Glutamatergic neuron (in vitro differentiated cells): Measurements from ENCODE around the gene L1CAM. TPM values are rescaled to one million over a fixed set of nuclear protein-coding genes. Genes with fewer than 3 reads are reported as not detected.
A peak's percentile ranks its signal among the peaks of the same experiment; 100 is the strongest.

ENCODE experiments used
- DNase-seq: peaks from one replicate; pipeline ENCODE4 v3.0.0; 2022
- H3K27ac Mint-ChIP-seq: one replicate; pipeline ENCODE4 v1.8.0; 2020; ENCODE audit warnings: mild to moderate bottlenecking, mixed read lengths, inconsistent platforms; ENCODE audit not compliant: unreplicated experiment
- H3K27me3 Mint-ChIP-seq: one replicate; pipeline ENCODE4 v1.8.0; 2020; ENCODE audit warnings: mild to moderate bottlenecking, moderate library complexity, mixed read lengths, inconsistent platforms; ENCODE audit not compliant: unreplicated experiment
- H3K36me3 Mint-ChIP-seq: one replicate; pipeline ENCODE4 v1.8.0; 2020; ENCODE audit warnings: mild to moderate bottlenecking, mixed read lengths, inconsistent platforms; ENCODE audit not compliant: unreplicated experiment
- H3K4me1 Mint-ChIP-seq: one replicate; pipeline ENCODE4 v1.8.0; 2020; ENCODE audit warnings: mild to moderate bottlenecking, low read depth, mixed read lengths, inconsistent platforms; ENCODE audit not compliant: unreplicated experiment
- H3K4me3 Mint-ChIP-seq: one replicate; pipeline ENCODE4 v1.8.0; 2020; ENCODE audit warnings: mild to moderate bottlenecking, mixed read lengths, inconsistent platforms; ENCODE audit not compliant: unreplicated experiment
- H3K9me3 Mint-ChIP-seq: one replicate; pipeline ENCODE4 v1.8.0; 2020; ENCODE audit warnings: mild to moderate bottlenecking, moderate library complexity, mixed read lengths, inconsistent platforms; ENCODE audit not compliant: unreplicated experiment
- total RNA-seq: library from RNA; stranded (reverse); fragmentation: NEBNext Ultra II Directional; extraction: Animal tissue kit (Norgen Biotek cat#: 25700); gene quantifications from one replicate; pipeline ENCODE4 v1.2.1, GENCODE V29; 2021; ENCODE audit not compliant: unreplicated experiment
- TF ChIP-seq, protein P1 (sequence below): fragments of 200-600 bp; sonication (generic); IDR thresholded peaks from one replicate; pipeline ENCODE4 v1.5.0; 2021; ENCODE audit not compliant: partially characterized antibody, unreplicated experiment

L1CAM gene
- total RNA-seq, 1 donor from 2014 or later, result 925 TPM

DNA sequence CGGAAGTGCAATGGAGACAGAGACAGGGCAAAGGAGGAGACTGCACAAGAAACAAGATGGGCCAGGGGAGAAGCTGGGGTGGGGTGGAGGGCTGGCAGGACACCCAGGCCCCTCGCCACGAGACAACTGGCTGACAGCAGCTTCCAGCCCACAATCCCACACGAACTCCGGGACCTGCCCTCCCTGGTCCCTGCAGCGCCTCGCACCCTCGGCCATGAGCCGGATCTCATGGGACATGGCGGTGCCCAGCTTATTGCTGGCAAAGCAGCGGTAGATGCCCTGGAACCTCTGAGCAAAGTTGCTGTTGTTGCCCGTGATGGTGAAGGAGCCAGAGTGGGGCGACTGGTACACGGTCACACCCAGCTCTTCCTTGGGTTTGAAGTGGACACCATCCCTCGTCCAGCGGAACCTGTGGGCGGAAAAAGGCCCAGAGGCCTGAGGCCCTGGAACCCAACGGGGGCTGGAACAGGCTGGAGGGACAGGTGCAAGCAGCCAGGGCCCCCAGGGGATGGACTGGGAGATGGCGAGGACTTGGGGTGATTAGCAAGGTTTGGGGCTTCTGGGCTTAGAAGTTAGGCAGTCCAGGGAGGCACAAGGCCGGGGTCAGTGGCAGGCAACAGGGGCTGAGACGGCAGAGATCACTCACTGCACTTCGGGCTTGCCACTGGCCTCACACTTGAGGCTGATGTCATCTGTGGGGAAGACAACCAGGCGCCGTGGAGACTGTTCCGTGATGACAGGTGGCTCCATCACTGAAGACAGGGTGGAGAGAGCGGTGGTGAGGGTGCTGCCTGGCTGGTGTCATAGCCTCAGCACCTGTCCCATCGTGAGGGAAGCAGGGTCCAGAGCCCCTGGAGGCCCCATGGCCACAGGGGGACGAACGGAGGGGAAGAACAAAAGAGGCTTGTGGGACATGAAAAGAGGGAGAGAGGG, 13.8 kb downstream of the L1CAM start:
- peak overlapping the region; percentile 82 for H3K4me3 Mint-ChIP-seq
- H3K9me3 Mint-ChIP-seq, result peaks cover 9% of the 10 kb centered on the region
- DNase-seq, result no peak
- TF ChIP-seq, protein P1, sequence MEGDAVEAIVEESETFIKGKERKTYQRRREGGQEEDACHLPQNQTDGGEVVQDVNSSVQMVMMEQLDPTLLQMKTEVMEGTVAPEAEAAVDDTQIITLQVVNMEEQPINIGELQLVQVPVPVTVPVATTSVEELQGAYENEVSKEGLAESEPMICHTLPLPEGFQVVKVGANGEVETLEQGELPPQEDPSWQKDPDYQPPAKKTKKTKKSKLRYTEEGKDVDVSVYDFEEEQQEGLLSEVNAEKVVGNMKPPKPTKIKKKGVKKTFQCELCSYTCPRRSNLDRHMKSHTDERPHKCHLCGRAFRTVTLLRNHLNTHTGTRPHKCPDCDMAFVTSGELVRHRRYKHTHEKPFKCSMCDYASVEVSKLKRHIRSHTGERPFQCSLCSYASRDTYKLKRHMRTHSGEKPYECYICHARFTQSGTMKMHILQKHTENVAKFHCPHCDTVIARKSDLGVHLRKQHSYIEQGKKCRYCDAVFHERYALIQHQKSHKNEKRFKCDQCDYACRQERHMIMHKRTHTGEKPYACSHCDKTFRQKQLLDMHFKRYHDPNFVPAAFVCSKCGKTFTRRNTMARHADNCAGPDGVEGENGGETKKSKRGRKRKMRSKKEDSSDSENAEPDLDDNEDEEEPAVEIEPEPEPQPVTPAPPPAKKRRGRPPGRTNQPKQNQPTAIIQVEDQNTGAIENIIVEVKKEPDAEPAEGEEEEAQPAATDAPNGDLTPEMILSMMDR, result no peak
- peaks cover 20% of the 10 kb centered on the region for H3K4me1 Mint-ChIP-seq
- H3K27me3 Mint-ChIP-seq, result peaks cover 23% of the 10 kb centered on the region
- peaks cover 4% of the 10 kb centered on the region for H3K36me3 Mint-ChIP-seq
- H3K27ac Mint-ChIP-seq, result peak overlapping the region; percentile 84

DNA sequence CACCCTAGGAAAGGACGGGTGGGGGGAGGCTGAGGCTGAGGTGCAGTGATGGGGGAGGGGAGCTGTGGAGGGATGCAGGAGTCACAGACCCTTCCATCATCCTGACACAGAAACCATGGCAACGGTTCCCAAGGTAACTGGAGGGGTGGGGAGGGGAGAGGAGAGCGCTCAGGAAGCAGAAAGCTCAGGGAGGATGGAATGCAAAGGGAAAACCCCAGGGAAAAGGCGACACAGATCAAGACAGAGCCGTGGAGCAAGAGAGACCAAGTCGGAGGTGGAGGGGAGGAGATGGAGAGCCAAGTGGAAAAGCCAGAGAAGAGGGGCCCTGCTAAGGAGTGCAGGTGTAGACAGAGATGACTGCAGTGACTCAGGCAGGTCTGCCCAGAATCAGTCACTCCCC, 14.5 kb downstream of the L1CAM start:
- H3K27ac Mint-ChIP-seq, result peak overlapping the region; percentile 64
- TF ChIP-seq, protein P1, result no peak
- peaks cover 22% of the 10 kb centered on the region for H3K27me3 Mint-ChIP-seq
- H3K4me3 Mint-ChIP-seq, result peak overlapping the region; percentile 79
- peak; percentile 67 for DNase-seq
- H3K9me3 Mint-ChIP-seq, result peaks cover 9% of the 10 kb centered on the region
- peaks cover 20% of the 10 kb centered on the region for H3K4me1 Mint-ChIP-seq
- peaks cover 4% of the 10 kb centered on the region for H3K36me3 Mint-ChIP-seq

DNA sequence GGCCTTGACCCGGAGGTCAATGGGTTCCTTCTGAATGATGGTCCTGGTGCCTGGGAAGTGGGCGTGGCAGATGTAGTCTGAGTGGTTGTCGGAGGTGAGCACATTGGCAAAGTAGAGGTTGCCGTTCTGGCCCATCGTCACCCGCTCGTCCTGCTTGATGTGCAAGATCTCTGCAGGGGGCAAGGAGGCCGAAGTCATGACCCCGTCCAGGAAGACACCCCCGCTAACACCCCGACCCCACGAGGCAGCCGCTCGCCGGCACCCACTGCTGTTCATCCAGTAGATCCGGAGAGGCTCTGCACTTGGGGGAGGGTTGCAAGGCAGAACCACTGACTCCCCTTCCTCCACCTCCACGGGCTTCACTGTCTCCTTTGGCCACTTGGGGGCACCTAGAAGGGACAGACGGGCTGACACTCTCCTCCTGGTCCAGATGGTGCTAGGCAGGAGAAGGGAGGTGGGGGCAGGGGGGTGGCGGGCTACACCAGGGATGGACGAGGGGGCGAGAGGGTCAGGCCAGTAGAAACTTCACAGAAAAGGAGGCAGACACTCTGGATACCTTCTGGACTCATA, 15.1 kb downstream of the L1CAM start:
- Mint-ChIP-seq H3K36me3 (peaks cover 4% of the 10 kb centered on the region), H3K4me3 (peak overlapping the region; percentile 79), H3K27me3 (peaks cover 20% of the 10 kb centered on the region), H3K4me1 (peaks cover 16% of the 10 kb centered on the region), H3K27ac (peak overlapping the region; percentile 64), H3K9me3 (peaks cover 10% of the 10 kb centered on the region)
- DNase-seq, result no peak
- TF ChIP-seq, protein P1, result no peak

DNA sequence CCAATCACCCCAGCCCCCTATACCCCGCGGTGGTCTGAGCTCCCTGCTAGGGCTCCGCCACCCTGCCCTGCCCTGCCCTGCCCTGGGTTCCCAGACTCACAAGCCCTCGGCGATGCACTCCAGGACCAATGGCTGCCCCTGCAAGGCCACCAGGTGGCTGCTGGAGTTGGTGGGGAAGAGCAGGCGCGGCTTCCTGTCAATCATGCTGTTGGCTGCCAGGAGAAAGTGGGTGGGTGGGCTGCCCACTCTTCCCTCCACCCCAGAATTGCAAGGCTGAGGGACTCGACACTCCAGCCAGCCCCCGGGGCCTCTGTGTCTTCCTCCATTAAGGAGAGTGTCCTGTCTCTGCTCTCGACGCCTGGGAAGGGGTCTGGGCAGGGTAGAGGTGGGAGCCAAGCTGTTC, 15.7 kb downstream of the L1CAM start:
- DNase-seq, result no peak
- H3K9me3 Mint-ChIP-seq, result peaks cover 14% of the 10 kb centered on the region
- no peak overlapping the region for H3K4me3 Mint-ChIP-seq
- no peak overlapping the region for H3K27ac Mint-ChIP-seq
- peaks cover 20% of the 10 kb centered on the region for H3K27me3 Mint-ChIP-seq
- TF ChIP-seq, protein P1, result no peak
- H3K36me3 Mint-ChIP-seq, result peaks cover 4% of the 10 kb centered on the region
- H3K4me1 Mint-ChIP-seq, result peaks cover 16% of the 10 kb centered on the region
